Stimulated activated CD4-positive, alpha-beta T cell treated with anti-CD3 and anti-CD28 coated beads, Interleukin-4, amount 100 ng/mL, for 4 hours (primary cell): ENCODE data around the gene PIBF1.
"Not testable (repeated sequence)": the region's sequence is repeated elsewhere in the genome, so short reads cannot be mapped to it uniquely, and the experiment has no call there.

ENCODE experiments used
- DNase-seq, 2 experiments: peaks; one replicate each; pipeline ENCODE4 v3.0.0-alpha.2; 2020

Gene PIBF1

DNA sequence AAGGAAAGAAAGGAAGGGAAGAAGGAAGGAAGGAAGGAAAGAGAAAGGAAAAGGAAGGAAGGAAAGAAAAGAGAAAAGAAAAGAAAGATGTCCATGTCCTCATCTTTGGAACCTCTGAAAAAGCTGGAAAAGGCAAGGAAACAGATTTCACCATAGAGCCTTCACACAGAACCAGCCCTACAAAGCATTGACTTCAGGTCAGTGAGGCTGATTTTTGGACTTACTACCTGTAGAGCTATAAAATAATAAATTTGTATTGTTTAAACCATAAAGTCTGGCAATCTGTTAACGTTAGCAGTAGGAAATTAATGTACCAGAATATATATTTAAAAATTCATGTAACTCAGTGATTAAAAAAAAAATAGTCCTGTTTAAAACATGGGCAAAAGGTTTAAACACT lies 130.0 kb downstream of the PIBF1 start:
- no peak for DNase-seq

DNA sequence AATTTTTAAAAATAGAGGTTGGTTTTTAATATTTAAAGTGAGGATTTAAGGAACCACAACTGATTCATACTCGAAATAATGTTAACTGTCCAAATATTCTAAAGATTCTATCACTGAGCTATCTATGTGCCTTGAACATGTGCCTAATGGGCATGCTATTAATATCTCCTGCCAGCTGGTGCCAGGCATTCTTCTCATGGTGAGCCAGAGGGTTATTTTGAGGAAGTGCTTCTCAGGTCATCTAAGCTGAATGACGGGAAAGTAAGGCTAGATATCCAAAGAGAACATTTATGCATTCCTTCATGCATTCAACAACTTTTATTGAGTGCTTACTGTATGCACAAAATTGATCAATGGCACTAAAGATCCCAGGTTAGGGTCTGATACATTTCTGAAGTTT lies 138.2 kb downstream of the PIBF1 start:
- DNase-seq: no peak

DNA sequence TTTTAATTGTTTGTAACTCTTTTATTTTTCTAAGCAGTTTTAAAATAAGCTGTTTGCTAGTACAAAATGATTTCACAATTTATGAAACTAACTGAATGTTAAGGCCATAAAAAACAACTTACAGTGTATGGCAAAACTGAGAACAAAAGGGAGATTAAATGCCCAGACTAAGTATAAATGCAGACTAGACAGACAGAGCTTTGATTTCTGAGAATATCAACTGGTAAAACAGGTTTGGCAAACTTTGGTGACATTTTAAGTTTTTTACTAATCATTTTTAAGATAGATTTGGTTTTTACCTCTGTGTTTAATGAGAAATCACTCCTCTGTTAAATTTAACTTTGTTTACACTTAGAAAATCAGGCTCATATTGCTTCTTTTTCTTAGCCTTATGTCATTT lies 149.4 kb downstream of the PIBF1 start:
- no peak for DNase-seq

DNA sequence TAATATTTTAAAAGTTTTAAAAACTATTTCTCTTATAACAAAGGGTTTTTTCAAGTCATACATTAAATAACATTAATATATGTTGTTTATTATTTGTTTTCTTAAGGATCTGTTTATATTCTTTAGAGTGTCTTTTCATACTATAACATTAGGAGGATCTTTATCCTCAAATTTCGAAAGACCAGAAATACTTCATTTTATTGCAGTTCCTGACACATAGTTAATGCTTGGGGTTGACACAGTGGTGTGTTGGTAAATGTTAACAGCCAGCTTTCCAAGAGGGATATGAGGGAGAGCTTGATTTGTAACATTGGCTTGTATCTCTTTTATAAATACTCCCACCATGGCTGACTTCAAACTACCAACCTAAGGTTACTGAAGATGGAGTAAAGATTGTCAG lies 150.3 kb downstream of the PIBF1 start:
- DNase-seq: no peak

DNA sequence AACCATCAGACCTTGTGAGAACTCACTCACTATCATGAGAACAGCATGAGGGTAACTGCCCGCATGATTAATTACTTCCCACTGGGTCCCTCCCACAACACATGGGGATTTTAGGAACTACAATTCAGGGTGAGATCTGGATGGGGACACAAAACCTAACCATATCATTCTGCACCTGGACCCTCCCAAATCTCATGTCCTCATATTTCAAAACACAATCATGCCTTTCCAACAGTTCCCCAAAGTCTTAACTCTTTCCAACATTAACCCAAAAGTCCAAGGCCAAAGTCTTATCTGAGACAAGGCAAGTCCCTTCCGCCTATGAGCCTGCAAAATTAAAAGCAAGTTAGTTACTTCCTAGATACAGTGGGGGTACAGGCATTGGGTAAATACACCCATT lies 164.3 kb downstream of the PIBF1 start:
- DNase-seq: not testable (repeated sequence)

DNA sequence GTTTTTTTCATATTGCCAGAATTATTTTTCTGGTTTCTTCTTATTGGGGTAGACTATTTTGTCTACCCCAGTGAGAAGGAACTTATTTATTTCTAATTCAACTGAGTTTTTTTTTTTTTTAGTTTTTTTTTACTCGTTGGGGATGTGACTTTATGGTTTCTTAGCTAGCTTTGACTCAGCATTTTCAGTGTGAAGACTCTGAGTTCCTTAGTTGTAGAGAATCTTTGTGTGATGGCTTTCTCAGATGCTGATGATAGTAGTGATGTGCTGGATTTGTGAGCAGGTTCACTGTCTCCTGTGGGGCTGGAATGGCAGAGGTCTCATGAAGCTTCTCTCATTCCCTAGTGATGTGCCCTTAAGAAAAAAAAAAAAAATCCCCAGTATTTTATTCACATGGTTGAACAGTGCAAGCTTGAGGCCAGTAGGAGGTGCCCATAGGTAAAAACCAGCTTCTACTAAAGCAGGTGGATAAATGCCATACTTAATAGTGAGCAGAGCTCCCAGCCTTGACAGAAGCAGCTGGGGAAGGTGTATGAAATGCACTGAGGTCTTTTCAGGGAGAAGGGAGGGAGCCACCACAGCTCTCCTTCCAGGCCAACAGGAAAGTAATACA lies 170.7 kb downstream of the PIBF1 start:
- DNase-seq: no peak

DNA sequence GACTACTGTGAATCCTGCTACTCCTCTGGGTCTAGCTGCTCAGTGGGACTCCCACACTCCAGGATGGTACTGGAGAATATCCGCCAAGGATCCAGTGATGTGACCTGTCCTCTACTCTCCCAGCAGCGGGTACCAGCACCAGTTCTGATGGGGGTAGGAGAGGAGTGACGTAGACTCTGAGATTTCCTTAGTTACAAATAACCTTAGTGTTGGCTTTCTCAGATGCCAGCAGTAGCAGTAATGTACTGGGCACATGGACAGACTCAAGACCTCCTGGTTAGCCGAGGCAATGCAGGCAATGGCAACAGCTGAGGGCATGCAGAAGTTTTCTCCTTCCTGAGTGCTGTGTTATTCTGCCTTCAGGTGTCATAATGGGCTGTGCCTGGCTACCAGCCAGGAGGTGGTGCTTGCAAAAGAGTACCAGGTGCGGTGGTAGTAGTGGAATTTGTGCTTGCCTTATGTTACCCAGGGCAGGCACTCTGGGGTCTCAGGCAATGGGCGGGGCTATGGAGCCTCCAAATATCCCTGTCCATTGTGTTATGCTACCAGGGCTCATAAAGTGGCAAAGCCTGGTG lies 171.5 kb downstream of the PIBF1 start:
- no peak for DNase-seq

DNA sequence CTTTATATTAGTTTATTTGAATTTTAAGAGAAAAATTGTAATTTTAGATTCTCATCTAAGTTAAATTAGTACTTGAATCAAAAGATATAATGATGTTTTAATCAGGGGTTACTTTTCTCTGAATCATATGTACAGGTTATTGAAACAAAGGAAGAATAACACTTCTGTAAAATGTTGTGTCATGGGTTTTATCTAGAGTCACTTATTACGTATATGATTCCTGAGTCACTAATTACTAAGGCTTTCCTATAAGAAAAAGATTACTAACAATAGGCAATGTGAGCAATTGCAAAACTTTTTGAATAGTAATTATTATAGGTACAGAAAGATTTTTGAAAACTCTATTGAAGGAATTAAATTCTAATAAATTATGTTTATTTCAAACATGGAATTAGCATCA lies 177.7 kb downstream of the PIBF1 start:
- no peak for DNase-seq

DNA sequence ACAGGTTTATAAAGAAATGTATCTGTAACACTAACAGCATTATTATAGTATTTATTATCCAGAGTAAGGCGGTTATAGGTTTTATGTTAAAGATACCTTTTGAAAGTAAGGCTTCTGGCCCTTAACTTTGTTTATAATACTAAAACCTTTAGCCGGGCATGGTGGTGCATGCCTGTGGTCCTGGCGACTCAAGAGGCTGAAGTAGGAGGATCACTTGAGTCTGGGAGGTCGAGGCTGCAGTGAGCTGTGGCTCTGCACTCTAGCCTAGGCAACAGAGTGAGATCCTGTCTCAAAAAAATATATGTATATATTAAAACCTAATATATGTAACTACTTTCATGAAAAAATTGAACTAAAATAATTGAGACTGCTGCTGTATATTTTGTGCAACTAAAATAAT lies 178.2 kb downstream of the PIBF1 start:
- no peak for DNase-seq

DNA sequence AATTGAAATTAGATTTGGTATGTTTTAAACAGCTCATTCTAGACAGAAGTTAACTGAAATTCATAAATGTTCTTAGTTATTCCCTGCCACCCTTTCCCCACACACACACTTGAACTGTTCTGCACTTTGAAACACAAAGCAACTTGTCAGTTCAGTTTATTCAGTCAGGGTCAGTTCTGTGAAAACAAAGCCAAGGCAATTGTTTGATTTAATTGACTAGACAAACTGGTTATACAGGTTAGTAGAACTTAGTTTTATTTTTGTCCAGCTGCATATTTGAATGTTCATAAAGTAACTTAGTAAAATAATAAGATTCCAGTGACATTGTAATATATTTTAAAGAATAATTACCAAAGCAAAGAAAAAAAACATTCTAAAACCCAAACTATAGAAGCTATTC lies 178.6 kb downstream of the PIBF1 start:
- DNase-seq: no peak

DNA sequence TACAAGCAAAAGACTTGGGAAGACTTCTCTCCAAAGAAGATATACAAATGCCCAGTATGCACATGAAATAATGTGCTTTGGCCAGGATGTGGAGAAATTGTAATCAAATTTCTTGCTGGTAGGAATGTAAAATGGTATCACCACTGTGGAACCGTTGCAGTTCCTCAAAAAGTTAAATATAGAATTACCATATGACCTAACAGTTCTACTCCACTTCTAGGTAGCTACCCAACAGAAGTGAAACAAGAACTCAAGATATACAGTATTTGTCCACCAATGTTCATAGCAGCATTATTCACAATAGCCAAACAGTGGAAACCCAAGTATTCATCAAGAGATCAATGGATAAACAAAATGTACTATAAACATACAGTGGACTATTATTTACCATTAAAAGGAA lies 181.8 kb downstream of the PIBF1 start:
- no peak for DNase-seq

DNA sequence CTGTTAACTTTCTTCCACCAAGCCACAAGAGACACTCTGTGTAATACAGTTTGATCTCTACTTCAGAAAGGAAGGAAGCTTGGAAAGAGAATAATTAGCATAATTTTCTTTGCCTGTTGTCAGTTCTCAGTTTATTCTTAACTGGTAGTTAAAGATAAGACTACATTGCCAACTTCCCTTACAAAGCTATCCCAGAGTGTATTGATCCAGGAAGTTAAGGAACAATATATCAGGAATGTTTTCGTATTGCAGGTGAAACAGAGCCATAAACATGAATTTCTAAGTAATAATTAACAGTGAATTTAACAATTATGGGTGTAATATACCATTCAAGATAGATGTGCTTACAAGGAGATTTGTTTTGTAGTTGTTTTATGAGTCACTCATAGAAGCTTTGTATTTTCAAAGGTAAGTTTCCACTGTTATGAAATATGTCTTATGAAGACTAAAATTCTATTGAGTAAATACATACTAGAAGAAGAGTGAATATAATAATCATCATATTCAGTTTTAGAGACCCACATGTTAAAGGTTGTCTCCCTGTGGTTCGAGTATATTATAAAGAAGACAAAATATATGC lies 188.5 kb downstream of the PIBF1 start:
- DNase-seq: no peak

DNA sequence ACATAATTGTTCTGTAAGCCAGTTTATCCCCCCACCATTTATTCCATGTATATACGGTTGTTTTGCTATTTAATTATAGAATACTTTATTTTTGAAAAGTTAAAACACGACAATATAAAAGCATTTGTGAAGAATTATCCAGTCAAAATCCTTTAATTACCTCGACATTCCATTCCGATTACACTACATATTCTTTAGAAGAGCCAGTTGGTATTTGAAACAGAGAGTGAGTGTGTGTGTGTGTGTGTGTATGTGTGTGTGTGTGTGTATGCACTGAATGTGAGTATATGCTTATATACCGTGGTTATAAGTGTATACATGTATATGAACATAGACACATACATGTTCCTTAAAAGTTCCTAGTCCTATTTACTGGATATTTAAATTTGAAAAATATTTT lies 189.0 kb downstream of the PIBF1 start:
- no peak for DNase-seq

DNA sequence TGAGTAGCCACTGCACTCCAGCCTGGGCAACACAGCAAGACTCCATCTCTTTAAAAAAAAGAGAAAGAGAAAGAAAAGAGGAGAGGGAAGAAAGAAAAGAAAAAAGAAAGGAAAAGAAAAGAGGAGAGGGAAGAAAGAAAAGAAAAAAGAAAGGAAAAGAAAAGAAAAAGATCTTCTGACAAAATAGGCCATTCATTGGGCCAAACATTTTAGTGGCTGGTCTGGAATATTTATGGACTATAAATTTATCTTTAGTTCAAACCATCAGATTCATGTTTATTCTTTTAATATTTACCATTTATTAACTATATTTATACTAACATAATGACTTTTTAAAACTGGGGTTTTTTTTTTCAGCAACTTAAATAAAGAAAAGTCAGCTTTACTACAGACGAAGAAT lies 191.3 kb downstream of the PIBF1 start:
- no peak for DNase-seq

DNA sequence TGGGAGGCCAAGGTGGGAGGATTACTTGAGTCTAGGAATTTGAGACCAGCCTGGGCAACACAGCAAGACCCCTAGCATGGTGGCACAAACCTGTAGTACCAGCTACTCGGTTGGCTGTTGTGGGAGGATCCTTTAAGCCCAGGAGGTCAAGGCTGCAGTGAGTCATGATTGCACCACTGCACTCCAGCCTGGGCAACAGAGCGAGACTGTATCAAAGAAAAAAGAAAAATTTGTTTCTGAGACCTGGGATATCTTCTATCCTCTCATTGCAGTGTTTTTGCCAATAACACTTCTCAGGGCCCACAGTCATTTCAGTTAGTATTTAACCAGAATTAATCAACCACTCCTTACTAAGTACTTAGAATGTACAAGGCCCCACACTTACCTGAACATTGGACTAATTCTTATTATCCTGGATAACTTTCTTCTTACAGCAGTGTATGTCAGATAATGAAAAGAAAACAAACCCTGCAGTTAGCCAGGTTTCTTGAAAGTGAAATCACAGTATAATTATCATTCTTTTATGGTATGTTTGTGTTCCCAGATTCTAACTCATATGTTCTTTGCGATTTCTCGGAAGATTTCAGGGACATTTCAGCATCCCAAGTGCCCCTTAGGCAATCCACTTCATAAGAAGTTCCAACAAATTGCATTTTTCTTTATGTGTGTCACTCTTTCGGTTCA lies 201.3 kb downstream of the PIBF1 start:
- no peak for DNase-seq

DNA sequence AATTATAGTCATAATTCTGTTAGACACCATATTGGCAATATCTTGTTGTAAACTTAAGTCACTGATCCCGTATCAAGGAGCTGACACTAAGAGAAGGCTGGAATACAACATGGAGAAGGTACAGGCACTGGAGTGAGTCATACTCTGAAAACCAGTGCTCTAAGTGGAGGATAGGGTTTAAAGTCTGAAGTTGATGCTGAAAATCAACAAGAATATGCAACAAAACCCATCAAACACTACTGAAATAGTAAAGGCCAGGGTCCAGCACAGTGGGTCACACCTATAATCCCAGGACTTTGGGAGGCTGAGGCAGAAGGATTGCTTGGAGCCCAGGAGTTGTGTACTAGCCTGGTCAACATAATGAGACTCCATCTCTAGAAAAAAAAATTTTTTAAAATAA lies 203.7 kb downstream of the PIBF1 start:
- no peak for DNase-seq

DNA sequence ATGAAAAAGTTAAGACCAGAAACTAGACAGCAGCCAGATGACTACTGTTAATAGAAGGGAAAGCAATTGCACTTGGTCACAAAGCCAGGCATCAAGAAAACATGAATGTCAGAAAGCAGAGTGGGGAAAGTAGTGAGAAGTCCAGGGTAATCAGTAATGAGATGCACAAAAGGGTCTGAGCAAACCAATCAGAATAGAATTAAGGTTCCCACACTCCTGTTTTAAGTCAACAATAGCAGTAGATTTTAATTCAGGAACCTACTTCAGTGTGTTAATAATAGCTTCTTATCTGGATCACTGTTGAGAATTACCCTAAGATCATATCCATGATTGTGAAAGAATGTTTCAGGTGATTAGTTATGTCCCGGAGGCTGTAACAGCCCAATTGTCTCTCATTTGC lies 204.3 kb downstream of the PIBF1 start:
- no peak for DNase-seq

DNA sequence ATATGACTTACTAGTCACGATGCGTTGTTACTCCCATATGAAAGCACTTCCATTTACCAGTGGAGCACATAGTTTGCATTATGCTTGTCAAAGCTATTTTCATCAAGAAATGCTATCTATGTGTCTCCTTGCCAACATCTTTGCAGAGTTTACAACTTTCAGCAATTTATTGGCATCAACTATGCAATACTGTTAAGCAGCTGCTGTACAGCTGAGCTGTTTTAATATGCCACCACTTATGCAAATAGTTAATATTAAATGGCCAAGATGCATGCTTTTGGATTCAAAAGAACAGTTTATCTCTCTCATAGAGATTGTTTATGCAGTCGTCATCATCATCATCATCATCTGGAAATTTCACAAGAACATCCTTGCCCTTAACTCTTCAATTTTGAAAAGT lies 209.0 kb downstream of the PIBF1 start:
- DNase-seq: no peak

DNA sequence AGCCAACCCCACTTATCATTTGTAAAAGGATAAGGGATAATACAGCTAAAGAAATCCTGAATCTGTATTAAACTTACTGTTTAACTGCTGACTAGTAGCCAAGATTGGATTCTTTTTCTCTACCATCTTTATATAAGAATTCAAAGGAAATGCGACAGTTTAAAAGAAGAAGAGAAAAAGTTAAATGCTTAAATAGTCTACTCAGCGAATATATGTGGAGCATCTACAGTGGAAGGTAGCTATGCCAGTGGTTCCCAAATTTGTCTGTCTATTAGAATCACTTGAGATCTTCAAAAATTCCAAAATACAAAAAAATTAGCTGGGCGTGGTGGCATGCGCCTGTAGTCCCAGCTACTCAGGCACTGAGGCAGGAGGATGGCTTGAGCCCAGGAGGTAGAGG lies 216.1 kb downstream of the PIBF1 start:
- no peak for DNase-seq

DNA sequence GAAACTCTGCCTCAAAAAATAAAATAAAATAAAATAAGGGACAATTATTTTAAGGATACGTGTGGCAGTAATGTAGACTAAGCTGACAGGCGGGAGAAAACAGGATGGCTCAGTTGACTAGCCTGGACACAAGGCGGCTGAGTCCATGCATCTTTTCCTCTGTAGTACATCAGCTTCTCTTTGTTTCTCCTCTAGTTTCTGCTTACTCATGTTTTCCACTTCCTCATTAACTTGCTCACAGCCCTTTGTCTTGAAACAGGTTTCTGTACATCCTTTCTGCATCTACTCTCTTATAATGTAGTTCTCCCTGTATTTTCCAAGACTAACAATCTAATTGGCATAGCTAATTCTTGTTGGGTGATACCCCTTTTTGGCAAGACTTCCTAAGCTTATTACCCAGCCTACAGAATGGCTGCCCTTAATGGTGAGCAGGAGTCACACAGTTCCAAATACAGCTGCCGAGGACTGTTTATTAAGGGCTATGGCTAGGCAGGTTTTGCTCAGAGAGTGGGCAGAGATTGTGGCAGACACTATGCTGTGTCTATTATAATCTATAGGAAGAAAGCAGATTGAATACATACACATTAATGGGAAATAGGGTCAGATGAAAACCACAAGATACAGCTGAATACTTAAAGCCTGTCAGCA lies 218.2 kb downstream of the PIBF1 start:
- DNase-seq: no peak

DNA sequence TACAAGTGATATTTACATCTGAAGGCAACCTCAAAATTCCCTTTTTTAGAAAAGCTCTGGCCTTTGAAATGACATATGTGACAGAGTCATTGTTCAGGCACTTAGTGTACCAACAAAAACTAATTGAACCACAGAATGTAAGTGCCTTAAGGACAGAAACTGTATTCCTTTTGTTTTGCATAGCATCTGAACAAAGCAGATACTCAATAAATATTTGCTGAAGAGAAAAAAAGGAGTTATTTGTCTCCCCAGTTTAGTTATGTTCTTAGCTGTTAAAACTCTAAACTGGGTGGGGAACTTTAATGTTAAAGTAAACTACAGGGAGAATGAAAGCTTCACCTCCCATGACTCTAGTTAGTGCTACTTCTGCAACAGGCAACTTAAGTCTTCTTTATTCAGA lies 220.0 kb downstream of the PIBF1 start:
- DNase-seq: no peak

DNA sequence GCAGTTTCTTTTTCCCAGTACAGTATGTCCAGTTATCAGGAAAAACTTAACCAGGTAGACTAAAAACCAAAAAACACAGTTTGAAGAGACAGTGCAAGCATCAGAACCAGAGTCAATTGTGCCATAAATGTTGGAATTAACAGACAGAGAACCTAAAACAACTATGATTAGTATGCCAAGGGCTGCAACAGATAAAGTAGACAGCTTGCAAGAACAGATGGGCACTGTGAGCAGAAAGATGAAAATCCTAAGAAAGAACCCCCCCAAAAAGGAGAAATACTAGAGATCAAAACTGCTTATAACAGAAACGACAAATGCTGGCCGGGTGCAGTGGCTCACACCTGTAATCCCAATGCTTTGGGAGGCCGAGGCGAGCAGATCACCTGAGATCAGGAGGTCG lies 229.8 kb downstream of the PIBF1 start:
- DNase-seq: no peak

DNA sequence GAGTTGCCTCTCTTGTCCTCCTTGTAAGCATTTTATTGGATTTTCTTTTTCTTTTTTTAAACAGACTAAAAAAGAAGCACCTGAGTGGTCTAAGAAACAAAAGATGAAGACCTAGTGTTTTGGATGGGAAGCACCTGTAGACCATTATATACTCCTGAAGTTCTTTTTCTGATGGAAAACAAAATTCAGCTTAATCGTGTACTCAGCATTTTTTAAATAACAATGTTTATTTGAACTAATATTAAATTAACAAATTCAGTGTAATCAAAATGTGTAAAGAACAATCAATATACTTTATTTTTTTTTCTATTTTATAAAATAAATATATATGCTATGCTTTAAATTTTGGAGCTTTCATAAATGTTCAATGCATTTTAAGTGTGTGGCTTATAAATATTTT lies 233.9 kb downstream of the PIBF1 start:
- no peak for DNase-seq

DNA sequence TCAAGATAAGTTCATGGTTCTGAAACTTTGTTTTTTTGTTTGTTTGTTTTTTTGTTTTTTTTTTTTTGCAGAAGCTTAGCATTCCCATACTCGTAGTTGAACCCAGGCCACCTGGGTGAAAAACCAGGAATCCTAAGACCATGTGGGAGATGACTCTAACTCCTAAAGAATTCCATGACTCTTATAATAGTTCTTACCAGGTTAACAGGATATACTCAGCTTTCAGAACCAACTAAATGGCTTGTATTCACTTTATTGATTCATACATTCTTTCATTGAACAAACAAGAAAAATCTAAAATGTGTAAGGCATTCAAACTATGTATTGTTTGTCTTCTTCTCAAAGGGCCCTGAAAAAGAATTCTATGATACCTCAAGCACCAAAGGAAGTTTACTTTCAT lies 236.4 kb downstream of the PIBF1 start:
- DNase-seq: no peak
